Thoracic aorta (tissue), 2 donors: ENCODE results near the gene PIMREG. TPM values are rescaled to one million over a fixed set of nuclear protein-coding genes. Genes with fewer than 3 reads are reported as not detected.

Source experiments
- ATAC-seq: fragments of 150-250 bp; one replicate; pipeline ENCODE4 v1.8.0; 2017; ENCODE audit warnings: low read depth; ENCODE audit not compliant: insufficient number of reproducible peaks, low FRiP score
- DNase-seq: peaks from one replicate; pipeline ENCODE4 v3.0.0-alpha.2; 2020; ENCODE audit warnings: low spot score
- H3K27ac ChIP-seq, 2 donors: fragments of 200-600 bp; sonication (generic); 1 replicate in 1 of 2; 2 replicates in 1 of 2; pipeline ENCODE4 v1.5.1; 2016; ENCODE audit warnings: mild to moderate bottlenecking in 2 of 2, moderate library complexity in 2 of 2
- H3K27me3 ChIP-seq: fragments of 200-600 bp; sonication (generic); replicated peaks from 2 replicates; pipeline ENCODE4 v1.6.0; 2016; ENCODE audit warnings: mild to moderate bottlenecking; ENCODE audit not compliant: insufficient read depth
- H3K36me3 ChIP-seq: fragments of 200-600 bp; sonication (generic); one replicate; pipeline ENCODE4 v1.5.1; 2016
- H3K4me1 ChIP-seq, 2 donors: fragments of 200-600 bp; sonication (generic); 1 replicate in 1 of 2; 2 replicates in 1 of 2; pipeline versions ENCODE4 v1.5.1 to v1.6.0; 2016; ENCODE audit warnings: low read depth in 2 of 2, mild to moderate bottlenecking in 1 of 2; ENCODE audit not compliant: control insufficient read depth in 1 of 2
- H3K4me3 ChIP-seq: fragments of 200-600 bp; sonication (generic); 2 replicates; pipeline ENCODE4 v1.5.1; 2016; ENCODE audit warnings: mild to moderate bottlenecking
- H3K9me3 ChIP-seq: fragments of 200-600 bp; sonication (generic); 2 replicates; pipeline ENCODE4 v1.5.1; 2016
- total RNA-seq, 2 donors: library from RNA; depleted of rRNA; stranded (reverse); fragments of >200 nt; gene quantifications; one replicate each; pipeline versions ENCODE4 v1.1.0 to v1.2.3, GENCODE V29; 2016
- TF ChIP-seq, protein P1 (sequence below): fragments of 200-600 bp; sonication (generic); IDR thresholded peaks from one replicate; pipeline ENCODE4 v1.5.1; 2019; ENCODE audit warnings: antibody characterized with exemption

PIMREG gene
- total RNA-seq, 2 donors from 2014 or later, result not detected

DNA sequence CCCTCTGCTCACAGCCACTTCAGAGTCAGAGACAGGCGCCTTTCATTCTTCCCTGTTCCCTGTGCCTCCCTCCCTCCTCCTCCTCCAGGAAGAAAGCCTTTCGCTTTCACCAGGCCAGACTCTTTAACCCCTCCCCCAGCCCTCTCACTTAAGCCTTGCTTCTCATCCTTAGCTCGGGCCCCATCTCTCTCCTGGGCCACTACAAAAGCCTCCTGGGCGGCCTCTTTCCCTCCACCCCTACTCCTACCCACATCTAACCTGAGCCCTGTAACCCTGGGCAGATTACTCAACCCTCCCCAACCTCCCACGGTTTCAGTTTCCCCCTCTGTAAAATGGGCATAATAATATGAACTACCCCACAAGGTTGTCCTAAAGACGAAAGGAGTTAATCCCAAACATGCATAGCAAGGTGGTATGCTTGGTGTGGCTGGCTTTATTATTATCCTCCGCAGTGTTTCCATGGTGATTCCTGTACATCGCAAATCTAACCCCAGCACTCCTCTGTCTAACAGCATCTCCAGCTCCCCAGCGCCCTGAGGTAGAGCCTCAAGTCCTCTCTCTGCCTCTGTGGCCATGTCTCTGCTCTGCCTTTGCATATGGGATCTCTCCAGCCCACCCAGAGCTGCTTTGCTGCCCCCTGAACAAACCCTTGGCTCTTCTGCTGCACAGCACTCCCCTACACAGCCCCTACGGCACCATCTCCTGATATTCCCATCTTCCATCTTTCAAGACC, 17.7 kb downstream of the PIMREG start:
- TF ChIP-seq, protein P1, sequence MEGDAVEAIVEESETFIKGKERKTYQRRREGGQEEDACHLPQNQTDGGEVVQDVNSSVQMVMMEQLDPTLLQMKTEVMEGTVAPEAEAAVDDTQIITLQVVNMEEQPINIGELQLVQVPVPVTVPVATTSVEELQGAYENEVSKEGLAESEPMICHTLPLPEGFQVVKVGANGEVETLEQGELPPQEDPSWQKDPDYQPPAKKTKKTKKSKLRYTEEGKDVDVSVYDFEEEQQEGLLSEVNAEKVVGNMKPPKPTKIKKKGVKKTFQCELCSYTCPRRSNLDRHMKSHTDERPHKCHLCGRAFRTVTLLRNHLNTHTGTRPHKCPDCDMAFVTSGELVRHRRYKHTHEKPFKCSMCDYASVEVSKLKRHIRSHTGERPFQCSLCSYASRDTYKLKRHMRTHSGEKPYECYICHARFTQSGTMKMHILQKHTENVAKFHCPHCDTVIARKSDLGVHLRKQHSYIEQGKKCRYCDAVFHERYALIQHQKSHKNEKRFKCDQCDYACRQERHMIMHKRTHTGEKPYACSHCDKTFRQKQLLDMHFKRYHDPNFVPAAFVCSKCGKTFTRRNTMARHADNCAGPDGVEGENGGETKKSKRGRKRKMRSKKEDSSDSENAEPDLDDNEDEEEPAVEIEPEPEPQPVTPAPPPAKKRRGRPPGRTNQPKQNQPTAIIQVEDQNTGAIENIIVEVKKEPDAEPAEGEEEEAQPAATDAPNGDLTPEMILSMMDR, result no peak
- DNase-seq, result no peak
- no peak for ATAC-seq
- Histone ChIP-seq H3K27me3 (no peaks in the 10 kb centered on the region), H3K27ac (no peak overlapping the region), H3K36me3 (no peaks in the 10 kb centered on the region), H3K4me1 (no peaks in the 10 kb centered on the region), H3K4me3 (no peak overlapping the region), H3K9me3 (no peaks in the 10 kb centered on the region)

DNA sequence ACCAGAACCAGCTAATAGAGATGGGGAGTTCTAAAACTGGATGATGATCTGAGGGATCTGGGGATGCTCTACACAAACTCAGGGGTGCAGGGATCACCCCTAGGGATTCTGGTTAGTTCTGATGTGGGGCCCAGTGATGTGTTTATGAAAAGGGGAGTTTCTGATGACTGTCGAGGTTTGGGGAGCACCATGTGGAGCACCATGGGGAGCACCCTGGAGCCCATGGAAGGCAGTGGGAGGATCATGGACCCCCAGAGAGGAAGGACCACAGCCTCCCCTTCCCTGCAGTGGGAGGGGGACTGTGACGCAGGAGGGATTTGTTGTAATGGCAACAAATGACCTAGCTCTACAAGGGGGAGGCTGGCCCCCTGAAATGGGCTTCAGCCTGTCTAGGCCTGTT, 18.4 kb downstream of the PIMREG start:
- ATAC-seq, result no peak
- Histone ChIP-seq H3K4me1 (no peaks in the 10 kb centered on the region), H3K36me3 (no peaks in the 10 kb centered on the region), H3K4me3 (no peak overlapping the region), H3K9me3 (no peaks in the 10 kb centered on the region), H3K27me3 (no peaks in the 10 kb centered on the region), H3K27ac (no peak overlapping the region)
- TF ChIP-seq, protein P1, result no peak
- no peak for DNase-seq

DNA sequence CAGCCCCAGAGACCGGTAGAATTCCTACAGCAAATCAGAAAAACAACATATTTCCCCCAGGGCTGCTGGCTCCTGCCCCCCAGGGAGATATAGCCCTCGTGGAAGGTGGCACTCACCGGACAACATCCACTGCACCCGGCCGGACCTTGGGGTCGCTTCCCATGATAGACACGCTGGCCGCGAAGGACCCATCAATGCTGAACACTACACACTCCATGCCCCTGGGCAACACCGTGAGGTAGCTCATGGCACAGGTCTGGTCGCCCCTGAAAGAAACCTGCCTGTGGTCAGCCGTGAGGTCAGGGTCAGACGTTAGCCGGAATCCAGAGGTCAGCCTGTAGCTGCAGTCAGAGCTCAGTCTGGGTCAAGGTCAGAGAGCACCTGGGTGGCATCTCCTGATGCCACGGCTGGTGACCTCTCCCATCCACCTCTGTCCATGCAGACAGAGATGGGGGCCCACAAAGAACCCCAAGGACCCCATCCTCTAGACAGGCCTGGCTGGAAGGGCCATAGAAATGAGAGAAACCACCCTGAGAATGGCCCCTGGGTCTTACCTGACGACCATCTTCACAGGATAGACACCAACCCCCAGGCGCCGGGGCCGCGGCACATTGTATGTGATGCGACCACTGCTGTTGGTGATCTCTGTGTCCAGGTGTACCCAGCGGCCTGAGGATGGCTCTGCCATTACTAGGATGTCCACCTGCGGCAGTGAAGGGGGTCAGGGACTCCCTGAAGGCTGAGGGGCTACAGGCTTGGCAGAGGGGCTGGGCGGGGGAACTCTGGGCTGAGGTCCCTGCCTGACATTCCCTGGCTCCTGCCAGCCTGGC, 19.6 kb downstream of the PIMREG start:
- ATAC-seq, result no peak
- Histone ChIP-seq H3K36me3 (no peaks in the 10 kb centered on the region), H3K4me1 (no peaks in the 10 kb centered on the region), H3K4me3 (no peak overlapping the region), H3K27me3 (no peaks in the 10 kb centered on the region), H3K27ac (no peak overlapping the region), H3K9me3 (no peaks in the 10 kb centered on the region)
- TF ChIP-seq, protein P1, result no peak
- DNase-seq, result no peak

DNA sequence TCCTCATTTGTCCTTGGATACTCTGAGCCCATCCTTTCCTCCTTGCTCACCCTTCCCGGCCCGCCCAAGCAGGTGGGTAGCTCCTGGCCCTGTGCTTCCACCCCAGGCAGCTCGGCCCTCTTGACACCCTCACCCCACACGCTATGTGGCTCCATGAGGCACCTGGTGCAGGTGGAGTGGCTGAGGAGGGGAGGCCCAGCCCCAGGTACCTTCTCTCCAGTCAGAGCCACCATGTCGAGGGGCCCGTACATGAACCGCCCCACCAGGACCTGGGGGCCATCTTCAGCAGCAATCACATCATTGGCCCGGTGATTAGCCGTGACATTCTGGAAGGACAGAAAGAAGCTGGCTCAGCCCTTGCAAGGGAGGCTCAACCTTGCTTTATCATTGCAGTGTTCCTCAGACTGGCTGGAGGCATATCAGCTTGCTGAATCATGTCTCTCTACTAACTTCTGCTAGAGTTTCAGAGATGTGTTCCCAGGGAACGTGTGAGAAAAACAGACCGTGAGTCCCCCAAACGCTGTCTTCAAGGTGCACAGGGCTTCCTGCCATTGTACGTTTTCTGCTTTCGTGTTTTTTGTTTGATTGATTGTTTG, 20.3 kb downstream of the PIMREG start:
- no peak for ATAC-seq
- H3K36me3 ChIP-seq, result no peaks in the 10 kb centered on the region

More for the DNA sequence above, 20.3 kb downstream of the PIMREG start:
- no peak overlapping the region for H3K4me3 ChIP-seq
- no peak for DNase-seq
- TF ChIP-seq, protein P1, result no peak
- no peaks in the 10 kb centered on the region for H3K9me3 ChIP-seq
- H3K27ac ChIP-seq, result no peak overlapping the region
- no peaks in the 10 kb centered on the region for H3K4me1 ChIP-seq
- H3K27me3 ChIP-seq, result no peaks in the 10 kb centered on the region
